Suprapubic skin (tissue), 3 donors: ENCODE measurements around the gene INPP5E.

ENCODE experiments used
- CTCF ChIP-seq, 2 donors: fragments of 200-600 bp in 1 of 2; fragments of 450-650 bp in 1 of 2; sonication (generic) in 1 of 2; IDR thresholded peaks; one replicate each; pipeline ENCODE4 v1.5.1; 2016 to 2019; ENCODE audit warnings: antibody characterized with exemption in 2 of 2, mild to moderate bottlenecking in 1 of 2, moderate library complexity in 1 of 2
- EP300 ChIP-seq: sonication (generic); formaldehyde crosslinking; IDR thresholded peaks from one replicate; pipeline ENCODE4 v1.6.1; 2017; ENCODE audit warnings: antibody characterized with exemption

GRCh38 chr9:136466155-136466541, 26.5 kb upstream of the INPP5E start:
- TF ChIP-seq CTCF (IDR thresholded peaks at IDR 0.05) (no peak), EP300 (no peak)
